HEK293 (cell line): ENCODE data around the gene IQSEC1.

Experiments used
- CTCF ChIA-PET: fragments of 350-600 bp; formaldehyde crosslinking; extraction: SDS; loops from one replicate; lab custom pipeline; 2021; ENCODE audit warnings: antibody characterized with exemption; lab: Yijun Ruan, JAX
- POLR2A ChIA-PET: fragments of 300-600 bp; formaldehyde crosslinking; extraction: SDS; loops from one replicate; lab custom pipeline; 2020; ENCODE audit warnings: antibody characterized with exemption, inconsistent platforms; lab: Yijun Ruan, JAX
- H3K27ac ChIP-seq: fragments of 200-500 bp; sonication (Bioruptor generic); 2 replicates; pipeline ENCODE4 v1.5.1; 2014; ENCODE audit warnings: low read depth, low read length, control low read depth, inconsistent platforms; ENCODE audit errors: extremely low read depth
- H3K36me3 ChIP-seq, 2 experiments: fragments of 200-500 bp in 1 of 2; sonication (Bioruptor generic) in 1 of 2; 1 replicate in 1 of 2; 2 replicates in 1 of 2; pipeline ENCODE4 v1.5.1; 2014 to 2017; ENCODE audit warnings: inconsistent platforms in 2 of 2, low read length in 2 of 2; ENCODE audit not compliant: control insufficient read depth in 2 of 2, insufficient read depth in 1 of 2
- H3K4me1 ChIP-seq: fragments of 200-500 bp; sonication (Bioruptor generic); 2 replicates; pipeline ENCODE4 v1.5.1; 2014; ENCODE audit warnings: mild to moderate bottlenecking, low read length, inconsistent platforms; ENCODE audit not compliant: control insufficient read depth, insufficient read depth
- H3K4me3 ChIP-seq: 2 replicates; pipeline ENCODE4 v1.5.1; 2011; ENCODE audit warnings: low read depth, mild to moderate bottlenecking, control low read depth, low read length, moderate library complexity
- H3K9me3 ChIP-seq: fragments of 200-500 bp; sonication (Bioruptor generic); 2 replicates; pipeline ENCODE4 v1.5.1; 2014; ENCODE audit warnings: low read depth, low read length, inconsistent platforms; ENCODE audit not compliant: control insufficient read depth, insufficient read depth
- FEZF1 ChIP-seq: fragments of 450-650 bp; formaldehyde crosslinking; IDR thresholded peaks from 2 replicates; pipeline ENCODE4 v1.5.1; 2016; ENCODE audit warnings: missing biosample characterization, missing genetic modification characterization
- KLF7 ChIP-seq: fragments of 450-650 bp; formaldehyde crosslinking; IDR thresholded peaks from 2 replicates; pipeline ENCODE4 v1.5.1; 2016; ENCODE audit warnings: missing biosample characterization, missing genetic modification characterization, borderline replicate concordance
- SCRT2 ChIP-seq: fragments of 450-650 bp; formaldehyde crosslinking; IDR thresholded peaks from 2 replicates; pipeline ENCODE4 v1.5.1; 2016; ENCODE audit warnings: missing biosample characterization, missing genetic modification characterization
- YY2 ChIP-seq: fragments of 450-650 bp; formaldehyde crosslinking; IDR thresholded peaks from 2 replicates; pipeline ENCODE4 v1.5.1; 2016; ENCODE audit warnings: missing biosample characterization, missing genetic modification characterization
- ZBTB1 ChIP-seq: fragments of 450-650 bp; formaldehyde crosslinking; IDR thresholded peaks from 2 replicates; pipeline ENCODE4 v1.5.1; 2016; ENCODE audit warnings: missing biosample characterization, missing genetic modification characterization
- ZBTB17 ChIP-seq: fragments of 450-650 bp; formaldehyde crosslinking; IDR thresholded peaks from 2 replicates; pipeline ENCODE4 v1.5.1; 2016; ENCODE audit warnings: missing biosample characterization, missing genetic modification characterization
- ZFP3 ChIP-seq: fragments of 450-650 bp; formaldehyde crosslinking; IDR thresholded peaks from 2 replicates; pipeline ENCODE4 v1.5.1; 2016; ENCODE audit warnings: low read depth, missing biosample characterization, missing genetic modification characterization
- ZNF133 ChIP-seq: fragments of 450-650 bp; formaldehyde crosslinking; IDR thresholded peaks from 2 replicates; pipeline ENCODE4 v1.5.1; 2016; ENCODE audit warnings: missing biosample characterization, missing genetic modification characterization
- ZNF140 ChIP-seq: fragments of 450-650 bp; formaldehyde crosslinking; IDR thresholded peaks from 2 replicates; pipeline ENCODE4 v1.5.1; 2016; ENCODE audit warnings: missing biosample characterization, missing genetic modification characterization
- ZNF19 ChIP-seq: fragments of 450-650 bp; formaldehyde crosslinking; IDR thresholded peaks from 2 replicates; pipeline ENCODE4; 2016; ENCODE audit warnings: missing biosample characterization, missing genetic modification characterization, low read depth
- ZNF211 ChIP-seq: fragments of 450-650 bp; formaldehyde crosslinking; IDR thresholded peaks from 2 replicates; pipeline ENCODE4 v1.5.1; 2016; ENCODE audit warnings: low read depth, missing biosample characterization, missing genetic modification characterization
- ZNF544 ChIP-seq: fragments of 450-650 bp; formaldehyde crosslinking; IDR thresholded peaks from 2 replicates; pipeline ENCODE4 v1.5.0; 2017; ENCODE audit warnings: missing biosample characterization, missing genetic modification characterization
- ZNF561 ChIP-seq: fragments of 450-650 bp; IDR thresholded peaks from 2 replicates; pipeline ENCODE4 v1.5.1; 2018; ENCODE audit warnings: missing biosample characterization, missing genetic modification characterization, borderline replicate concordance
- ZNF596 ChIP-seq: fragments of 450-650 bp; IDR thresholded peaks from 2 replicates; pipeline ENCODE4 v1.5.0; 2018; ENCODE audit warnings: missing biosample characterization, mild to moderate bottlenecking, missing genetic modification characterization, moderate library complexity
- ZNF623 ChIP-seq: fragments of 450-650 bp; formaldehyde crosslinking; IDR thresholded peaks from 2 replicates; pipeline ENCODE4 v1.5.1; 2016; ENCODE audit warnings: missing biosample characterization, missing genetic modification characterization
- ZNF664 ChIP-seq: fragments of 450-650 bp; formaldehyde crosslinking; IDR thresholded peaks from 2 replicates; pipeline ENCODE4 v1.5.1; 2016; ENCODE audit warnings: missing biosample characterization, missing genetic modification characterization
- ZNF76 ChIP-seq: fragments of 450-650 bp; formaldehyde crosslinking; IDR thresholded peaks from 2 replicates; pipeline ENCODE4; 2016; ENCODE audit warnings: low read depth, missing biosample characterization, missing genetic modification characterization, borderline replicate concordance
- TF ChIP-seq, protein P1 (sequence below): fragments of 450-650 bp; formaldehyde crosslinking; IDR thresholded peaks from 2 replicates; pipeline ENCODE4 v1.5.1; 2017; ENCODE audit warnings: missing biosample characterization, missing genetic modification characterization
- TF ChIP-seq, protein P2 (sequence below): fragments of 450-650 bp; formaldehyde crosslinking; IDR thresholded peaks from 2 replicates; pipeline ENCODE4 v1.5.1; 2017; ENCODE audit warnings: missing biosample characterization, missing genetic modification characterization
- TF ChIP-seq, protein P3 (sequence below): fragments of 450-650 bp; formaldehyde crosslinking; IDR thresholded peaks from 2 replicates; pipeline ENCODE4 v1.5.1; 2016; ENCODE audit warnings: missing biosample characterization, missing genetic modification characterization, low read depth
- TF ChIP-seq, protein P4 (sequence below): fragments of 450-650 bp; formaldehyde crosslinking; IDR thresholded peaks from 2 replicates; pipeline ENCODE4 v1.5.1; 2016; ENCODE audit warnings: missing biosample characterization, missing genetic modification characterization
- TF ChIP-seq, protein P5 (sequence below): fragments of 450-650 bp; formaldehyde crosslinking; IDR thresholded peaks from 2 replicates; pipeline ENCODE4 v1.5.1; 2016; ENCODE audit warnings: missing biosample characterization, missing genetic modification characterization

IQSEC1 gene

DNA sequence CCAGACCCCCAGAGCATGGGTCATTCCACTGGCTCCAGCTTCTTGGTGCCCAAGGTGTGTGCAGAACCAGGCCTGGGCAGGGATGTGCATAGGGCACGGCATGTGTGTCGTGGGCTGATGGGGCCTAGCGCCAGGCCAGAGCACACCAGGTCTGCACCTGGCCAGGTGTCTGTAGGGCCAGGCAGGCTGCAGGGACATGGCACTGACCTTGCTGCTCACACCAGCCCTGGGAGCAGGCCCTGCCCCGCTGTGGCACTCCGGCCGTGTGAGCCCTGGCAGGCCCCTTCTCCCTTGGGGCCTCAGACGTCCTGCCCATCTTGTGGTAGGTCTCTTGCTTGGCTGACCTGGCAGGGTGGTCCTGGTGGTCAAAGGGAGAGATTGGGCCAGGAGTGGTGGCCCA, 147.6 kb downstream of the IQSEC1 start:
- H3K36me3 ChIP-seq = peaks cover 0 to 66% of the 10 kb centered on the region in 2 experiments; a peak in 2 of 3 replicates
- CTCF ChIA-PET = no interaction called here
- TF ChIP-seq, protein P1, sequence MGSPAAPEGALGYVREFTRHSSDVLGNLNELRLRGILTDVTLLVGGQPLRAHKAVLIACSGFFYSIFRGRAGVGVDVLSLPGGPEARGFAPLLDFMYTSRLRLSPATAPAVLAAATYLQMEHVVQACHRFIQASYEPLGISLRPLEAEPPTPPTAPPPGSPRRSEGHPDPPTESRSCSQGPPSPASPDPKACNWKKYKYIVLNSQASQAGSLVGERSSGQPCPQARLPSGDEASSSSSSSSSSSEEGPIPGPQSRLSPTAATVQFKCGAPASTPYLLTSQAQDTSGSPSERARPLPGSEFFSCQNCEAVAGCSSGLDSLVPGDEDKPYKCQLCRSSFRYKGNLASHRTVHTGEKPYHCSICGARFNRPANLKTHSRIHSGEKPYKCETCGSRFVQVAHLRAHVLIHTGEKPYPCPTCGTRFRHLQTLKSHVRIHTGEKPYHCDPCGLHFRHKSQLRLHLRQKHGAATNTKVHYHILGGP = no peak
- no peak for TF ChIP-seq ZNF19 (tag by site-specific recombination)
- TF ChIP-seq SCRT2 (tag by site-specific recombination) = no peak
- no peak for TF ChIP-seq KLF7 (tag by site-specific recombination)
- no peak for TF ChIP-seq FEZF1 (tag by site-specific recombination)
- TF ChIP-seq ZBTB17 (tag by site-specific recombination) = no peak
- TF ChIP-seq YY2 (tag by site-specific recombination) = no peak
- TF ChIP-seq, protein P2, sequence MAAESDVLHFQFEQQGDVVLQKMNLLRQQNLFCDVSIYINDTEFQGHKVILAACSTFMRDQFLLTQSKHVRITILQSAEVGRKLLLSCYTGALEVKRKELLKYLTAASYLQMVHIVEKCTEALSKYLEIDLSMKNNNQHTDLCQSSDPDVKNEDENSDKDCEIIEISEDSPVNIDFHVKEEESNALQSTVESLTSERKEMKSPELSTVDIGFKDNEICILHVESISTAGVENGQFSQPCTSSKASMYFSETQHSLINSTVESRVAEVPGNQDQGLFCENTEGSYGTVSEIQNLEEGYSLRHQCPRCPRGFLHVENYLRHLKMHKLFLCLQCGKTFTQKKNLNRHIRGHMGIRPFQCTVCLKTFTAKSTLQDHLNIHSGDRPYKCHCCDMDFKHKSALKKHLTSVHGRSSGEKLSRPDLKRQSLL (tag by site-specific recombination) = no peak
- TF ChIP-seq ZNF664 = no peak
- TF ChIP-seq, protein P3, sequence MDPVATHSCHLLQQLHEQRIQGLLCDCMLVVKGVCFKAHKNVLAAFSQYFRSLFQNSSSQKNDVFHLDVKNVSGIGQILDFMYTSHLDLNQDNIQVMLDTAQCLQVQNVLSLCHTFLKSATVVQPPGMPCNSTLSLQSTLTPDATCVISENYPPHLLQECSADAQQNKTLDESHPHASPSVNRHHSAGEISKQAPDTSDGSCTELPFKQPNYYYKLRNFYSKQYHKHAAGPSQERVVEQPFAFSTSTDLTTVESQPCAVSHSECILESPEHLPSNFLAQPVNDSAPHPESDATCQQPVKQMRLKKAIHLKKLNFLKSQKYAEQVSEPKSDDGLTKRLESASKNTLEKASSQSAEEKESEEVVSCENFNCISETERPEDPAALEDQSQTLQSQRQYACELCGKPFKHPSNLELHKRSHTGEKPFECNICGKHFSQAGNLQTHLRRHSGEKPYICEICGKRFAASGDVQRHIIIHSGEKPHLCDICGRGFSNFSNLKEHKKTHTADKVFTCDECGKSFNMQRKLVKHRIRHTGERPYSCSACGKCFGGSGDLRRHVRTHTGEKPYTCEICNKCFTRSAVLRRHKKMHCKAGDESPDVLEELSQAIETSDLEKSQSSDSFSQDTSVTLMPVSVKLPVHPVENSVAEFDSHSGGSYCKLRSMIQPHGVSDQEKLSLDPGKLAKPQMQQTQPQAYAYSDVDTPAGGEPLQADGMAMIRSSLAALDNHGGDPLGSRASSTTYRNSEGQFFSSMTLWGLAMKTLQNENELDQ (tag by site-specific recombination) = no peak
- no peak for TF ChIP-seq ZNF76 (tag by site-specific recombination)
- no peak for TF ChIP-seq ZFP3
- TF ChIP-seq ZNF211 = no peak
- no peak for TF ChIP-seq ZBTB1 (tag by site-specific recombination)

DNA sequence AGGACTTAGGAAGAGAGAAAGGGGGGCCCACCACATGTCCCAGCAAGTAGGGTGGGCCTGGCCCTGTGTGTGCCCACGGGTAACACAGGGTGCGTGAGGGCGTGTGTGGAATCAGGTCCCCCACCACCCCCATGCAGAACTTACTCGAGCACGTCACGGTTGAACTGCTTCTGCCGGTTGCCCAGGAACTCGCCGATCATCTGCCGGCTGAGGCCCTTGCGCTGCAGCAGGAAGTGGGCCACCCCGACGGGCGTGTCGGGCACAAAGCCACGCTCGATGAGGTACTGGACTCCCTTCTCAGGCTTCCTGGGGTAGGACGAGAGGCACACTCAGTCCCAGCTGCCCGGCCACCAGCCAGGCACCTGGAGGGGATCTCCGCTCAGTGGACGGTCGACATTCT, 148.8 kb downstream of the IQSEC1 start:
- POLR2A ChIA-PET = no interaction called here

More for the DNA sequence above, 147.6 kb downstream of the IQSEC1 start:
- H3K9me3 ChIP-seq = no peaks in the 10 kb centered on the region
- no peaks in the 10 kb centered on the region for H3K4me1 ChIP-seq
- POLR2A ChIA-PET = no interaction called here
- no peak overlapping the region for H3K27ac ChIP-seq
- H3K4me3 ChIP-seq = no peak overlapping the region

More for the DNA sequence above, 148.8 kb downstream of the IQSEC1 start:
- CTCF ChIA-PET = no interaction called here
- H3K9me3 ChIP-seq = no peaks in the 10 kb centered on the region
- TF ChIP-seq ZNF133 (no peak), ZNF544 (no peak), ZNF596 (no peak), ZNF140 (no peak), ZNF623 (tag by site-specific recombination) (no peak), ZBTB1 (tag by site-specific recombination) (no peak), ZNF561 (tag by site-specific recombination) (no peak)
- TF ChIP-seq, protein P4, sequence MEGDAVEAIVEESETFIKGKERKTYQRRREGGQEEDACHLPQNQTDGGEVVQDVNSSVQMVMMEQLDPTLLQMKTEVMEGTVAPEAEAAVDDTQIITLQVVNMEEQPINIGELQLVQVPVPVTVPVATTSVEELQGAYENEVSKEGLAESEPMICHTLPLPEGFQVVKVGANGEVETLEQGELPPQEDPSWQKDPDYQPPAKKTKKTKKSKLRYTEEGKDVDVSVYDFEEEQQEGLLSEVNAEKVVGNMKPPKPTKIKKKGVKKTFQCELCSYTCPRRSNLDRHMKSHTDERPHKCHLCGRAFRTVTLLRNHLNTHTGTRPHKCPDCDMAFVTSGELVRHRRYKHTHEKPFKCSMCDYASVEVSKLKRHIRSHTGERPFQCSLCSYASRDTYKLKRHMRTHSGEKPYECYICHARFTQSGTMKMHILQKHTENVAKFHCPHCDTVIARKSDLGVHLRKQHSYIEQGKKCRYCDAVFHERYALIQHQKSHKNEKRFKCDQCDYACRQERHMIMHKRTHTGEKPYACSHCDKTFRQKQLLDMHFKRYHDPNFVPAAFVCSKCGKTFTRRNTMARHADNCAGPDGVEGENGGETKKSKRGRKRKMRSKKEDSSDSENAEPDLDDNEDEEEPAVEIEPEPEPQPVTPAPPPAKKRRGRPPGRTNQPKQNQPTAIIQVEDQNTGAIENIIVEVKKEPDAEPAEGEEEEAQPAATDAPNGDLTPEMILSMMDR (tag by site-specific recombination) = no peak
- TF ChIP-seq, protein P5, sequence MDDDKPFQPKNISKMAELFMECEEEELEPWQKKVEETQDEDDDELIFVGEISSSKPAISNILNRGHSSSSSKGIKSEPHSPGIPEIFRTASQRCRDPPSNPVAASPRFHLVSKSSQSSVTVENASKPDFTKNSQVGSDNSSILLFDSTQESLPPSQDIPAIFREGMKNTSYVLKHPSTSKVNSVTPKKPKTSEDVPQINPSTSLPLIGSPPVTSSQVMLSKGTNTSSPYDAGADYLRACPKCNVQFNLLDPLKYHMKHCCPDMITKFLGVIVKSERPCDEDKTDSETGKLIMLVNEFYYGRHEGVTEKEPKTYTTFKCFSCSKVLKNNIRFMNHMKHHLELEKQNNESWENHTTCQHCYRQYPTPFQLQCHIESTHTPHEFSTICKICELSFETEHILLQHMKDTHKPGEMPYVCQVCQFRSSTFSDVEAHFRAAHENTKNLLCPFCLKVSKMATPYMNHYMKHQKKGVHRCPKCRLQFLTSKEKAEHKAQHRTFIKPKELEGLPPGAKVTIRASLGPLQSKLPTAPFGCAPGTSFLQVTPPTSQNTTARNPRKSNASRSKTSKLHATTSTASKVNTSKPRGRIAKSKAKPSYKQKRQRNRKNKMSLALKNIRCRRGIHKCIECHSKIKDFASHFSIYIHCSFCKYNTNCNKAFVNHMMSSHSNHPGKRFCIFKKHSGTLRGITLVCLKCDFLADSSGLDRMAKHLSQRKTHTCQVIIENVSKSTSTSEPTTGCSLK (tag by site-specific recombination) = no peak
- H3K4me1 ChIP-seq = no peaks in the 10 kb centered on the region
- peaks cover 0 to 70% of the 10 kb centered on the region in 2 experiments; a peak in 2 of 3 replicates for H3K36me3 ChIP-seq
- no peak overlapping the region for H3K4me3 ChIP-seq
- H3K27ac ChIP-seq = no peak overlapping the region
